Small intestine (tissue), 7 donors: ENCODE results near the gene NCBP3. TPM values are rescaled to one million over a fixed set of nuclear protein-coding genes. Genes with fewer than 3 reads are reported as not detected.

Experiments used
- DNase-seq, 2 donors: peaks; one replicate each; pipeline versions ENCODE4 v3.0.0 to v3.0.0-alpha.2; 2013
- FAIRE-seq: peaks from 2 replicates; lab custom pipeline; 2012; peaks lifted over from hg19 to GRCh38; lab: Jason Lieb, UNC
- H3K27ac ChIP-seq, 3 donors: one replicate each; pipeline ENCODE4 v1.5.1; 2013; ENCODE audit warnings: low read length in 2 of 3, mild to moderate bottlenecking in 2 of 3, control low read depth in 1 of 3, inconsistent platforms in 1 of 3, low read depth in 1 of 3, moderate library complexity in 1 of 3
- H3K27me3 ChIP-seq, 3 donors: one replicate each; pipeline ENCODE4 v1.6.1; 2013; ENCODE audit warnings: low read length in 3 of 3, inconsistent platforms in 1 of 3; ENCODE audit not compliant: control insufficient read depth in 3 of 3, insufficient read depth in 3 of 3
- H3K36me3 ChIP-seq, 3 donors: one replicate each; pipeline ENCODE4 v1.6.1; 2013; ENCODE audit warnings: low read length in 3 of 3, inconsistent platforms in 1 of 3, low read depth in 1 of 3, mild to moderate bottlenecking in 1 of 3, moderate library complexity in 1 of 3; ENCODE audit not compliant: control insufficient read depth in 3 of 3, insufficient read depth in 2 of 3
- H3K4me1 ChIP-seq, 3 donors: one replicate each; pipeline ENCODE4 v1.6.1; 2013; ENCODE audit warnings: low read length in 2 of 3, inconsistent platforms in 1 of 3, low read depth in 1 of 3, mild to moderate bottlenecking in 1 of 3, moderate library complexity in 1 of 3; ENCODE audit not compliant: control insufficient read depth in 3 of 3, insufficient read depth in 2 of 3
- H3K4me3 ChIP-seq, 3 donors: one replicate each; pipeline ENCODE4 v1.5.1; 2013; ENCODE audit warnings: low read length in 3 of 3, control low read depth in 1 of 3, inconsistent platforms in 1 of 3, low read depth in 1 of 3, mild to moderate bottlenecking in 1 of 3, moderate library complexity in 1 of 3
- H3K9me3 ChIP-seq, 2 donors: one replicate each; pipeline ENCODE4 v1.6.1; 2013; ENCODE audit warnings: low read depth in 1 of 2, low read length in 1 of 2; ENCODE audit not compliant: control insufficient read depth in 2 of 2, insufficient read depth in 1 of 2
- WGBS, 3 donors: extraction: QIAGEN DNeasy Blood & Tissue Kit; methylation state at CpG; one replicate each; pipeline ENCODE4 v1.1.7; 2013; 5-methylcytosine and 5-hydroxymethylcytosine counted together
- polyA plus RNA-seq, 4 donors: library from polyadenylated mRNA; stranded (reverse) in 3 of 4; unstranded in 1 of 4; fragments of 200-250 nt in 3 of 4; fragments of 120-200 nt in 1 of 4; gene quantifications; one replicate each; pipeline versions ENCODE4 v1.2.1 to v1.2.3, GENCODE V29; 2013
- donor health status: healthy with polysubstance abuse.
- donor health status: control.
- donor health status: control.
- donor health status: Bipolar disorder and iron deficiency.
- donor health status: healthy.

NCBP3 gene
- polyA plus RNA-seq, 4 donors = 14.9 to 64.3 (median 21.2) TPM

DNA sequence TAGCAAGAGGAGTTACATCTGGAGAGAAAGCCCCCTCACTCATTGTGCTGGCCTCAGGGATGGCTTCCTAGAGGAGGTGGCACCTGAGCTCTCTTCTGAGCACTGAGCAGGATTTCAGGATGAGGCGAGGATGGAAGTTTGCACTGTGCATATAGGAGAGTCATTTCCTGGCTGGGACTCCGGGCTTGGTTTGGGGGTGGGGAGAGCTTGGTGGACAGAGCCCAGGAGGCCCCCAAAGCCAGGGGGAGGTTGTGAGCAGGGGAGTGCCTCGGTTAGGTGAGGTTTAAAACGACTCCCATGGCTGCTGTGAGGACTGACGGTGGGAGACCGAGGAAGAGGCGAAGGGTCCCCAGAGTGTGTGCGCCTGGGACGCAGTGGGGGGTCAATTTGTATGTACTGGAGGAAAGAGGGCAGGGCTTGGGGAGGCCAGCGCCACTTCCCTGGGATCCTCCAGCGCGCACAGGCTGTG is 45.6 kb upstream of the NCBP3 start:
- Histone ChIP-seq H3K4me3 (peak overlapping the region in 2 of 3 donors; percentile 45 to 56), H3K36me3 (peaks cover 0 to 23% (median 2%) of the 10 kb centered on the region in 3 donors), H3K27me3 (no peaks in the 10 kb centered on the region), H3K27ac (peak overlapping the region in 1 of 3 donors; percentile 52), H3K4me1 (peaks cover 6 to 68% (median 10%) of the 10 kb centered on the region in 3 donors), H3K9me3 (no peaks in the 10 kb centered on the region)
- FAIRE-seq (no peak), DNase-seq (no peak)
- 35 to 47% (median 45%) methylated on average over 12 of the region's 12 CpGs for WGBS, 3 donors

DNA sequence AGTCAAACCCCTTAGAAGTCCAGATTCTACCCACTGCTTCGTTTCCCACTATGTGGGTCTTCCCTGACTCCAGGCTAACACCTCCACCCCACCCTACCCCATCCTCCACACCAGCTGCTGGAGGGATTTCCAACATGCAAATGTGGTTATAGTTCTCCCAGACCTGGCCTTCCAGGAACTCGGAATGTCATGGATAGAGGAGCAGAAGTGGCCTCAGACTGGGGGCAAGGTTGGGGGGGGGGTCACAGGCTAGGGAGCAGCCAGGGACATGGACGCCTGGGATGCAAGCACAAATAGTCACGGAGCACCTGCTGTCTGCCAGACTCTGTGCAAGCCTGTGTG is 44.8 kb upstream of the NCBP3 start:
- Histone ChIP-seq H3K27me3 (no peaks in the 10 kb centered on the region), H3K36me3 (peaks cover 0 to 17% (median 2%) of the 10 kb centered on the region in 3 donors), H3K9me3 (no peaks in the 10 kb centered on the region), H3K27ac (peak overlapping the region in 1 of 3 donors; percentile 48), H3K4me3 (no peak overlapping the region), H3K4me1 (peaks cover 6 to 65% (median 7%) of the 10 kb centered on the region in 3 donors)
- DNase-seq (no peak), FAIRE-seq (no peak)
- 63 to 75% (median 73%) methylated on average over 4 of the region's 4 CpGs for WGBS, 3 donors

DNA sequence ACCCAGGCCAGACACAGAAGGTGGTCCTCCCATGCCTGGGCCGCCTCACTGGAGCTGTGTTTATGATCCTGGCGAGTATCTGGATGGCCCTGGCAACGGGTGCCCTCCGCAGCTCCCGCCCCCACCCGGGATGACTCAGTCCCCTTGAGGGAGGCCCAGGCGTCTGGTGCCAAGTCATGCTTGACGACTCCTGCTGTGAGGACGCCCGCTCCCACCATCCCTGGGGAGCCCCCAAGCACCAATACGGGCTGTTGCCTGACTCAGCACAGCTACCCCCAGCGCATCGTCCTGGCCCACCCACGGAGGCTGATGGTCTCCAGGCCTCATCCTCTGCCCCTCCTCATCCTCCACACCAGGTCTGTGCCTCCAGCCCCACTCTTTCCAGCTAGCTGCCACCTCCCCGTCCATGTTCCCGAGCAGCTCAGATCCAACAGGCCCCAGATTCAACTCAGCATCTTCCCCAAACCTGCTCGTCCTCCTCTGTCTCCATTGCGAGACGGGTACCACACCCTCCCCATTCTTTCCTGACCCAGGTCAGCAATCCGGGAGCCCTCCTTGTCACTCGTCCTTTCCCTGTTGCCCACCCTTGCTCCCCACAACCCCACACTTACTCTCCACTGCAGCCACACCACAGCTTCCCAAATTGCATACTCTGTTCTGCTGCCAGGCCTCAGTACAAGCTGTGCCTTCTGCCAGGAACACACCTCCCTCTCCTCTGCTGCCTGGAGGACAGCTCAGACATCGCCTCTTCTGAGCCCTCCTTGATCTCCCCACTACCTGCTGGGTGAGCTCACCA is 44.2 kb upstream of the NCBP3 start:
- 60 to 67% (median 63%) methylated on average over 21 to 22 of the region's 22 CpGs for WGBS, 3 donors

DNA sequence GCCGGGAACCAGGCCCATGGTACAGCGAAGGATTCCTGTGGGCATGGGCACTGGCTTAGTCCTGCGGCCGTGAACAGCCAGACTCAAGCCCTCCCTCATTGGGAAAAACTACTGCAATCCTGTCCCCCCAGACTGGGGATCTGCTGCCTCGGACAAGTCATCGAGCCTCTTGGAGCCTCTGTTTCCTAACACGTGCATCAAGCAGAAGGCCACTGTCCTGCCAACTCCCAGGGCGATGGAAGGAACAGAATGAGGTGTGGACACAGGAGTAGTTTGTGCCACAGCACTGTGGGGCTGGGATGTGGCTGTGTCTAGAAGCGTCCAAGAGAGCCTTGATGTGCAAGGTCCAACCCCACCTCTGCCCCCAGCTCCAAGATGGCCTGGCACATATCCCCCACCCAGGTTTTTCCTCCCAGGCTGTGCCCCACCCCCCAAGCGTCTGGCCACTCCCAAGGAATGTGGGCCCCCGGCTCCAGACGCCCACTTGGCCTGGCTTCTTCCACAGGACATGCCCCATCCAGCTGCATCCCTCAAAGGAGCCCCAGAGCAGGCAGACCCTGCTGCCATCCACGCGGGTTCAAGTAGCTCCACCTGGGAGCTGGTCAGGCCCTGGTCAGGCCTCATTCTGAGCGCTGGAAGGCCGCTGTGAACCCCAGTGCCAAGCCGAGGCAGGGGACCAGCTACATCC is 43.4 kb upstream of the NCBP3 start:
- H3K27me3 ChIP-seq = no peaks in the 10 kb centered on the region
- WGBS, 3 donors = 81 to 89% (median 86%) methylated on average over 17 of the region's 17 CpGs
- FAIRE-seq (no peak), DNase-seq (no peak)
- H3K4me1 ChIP-seq = peaks cover 4 to 55% (median 7%) of the 10 kb centered on the region in 3 donors
- H3K36me3 ChIP-seq = peaks cover 0 to 30% (median 2%) of the 10 kb centered on the region in 3 donors
- H3K9me3 ChIP-seq = no peaks in the 10 kb centered on the region
- peak overlapping the region in 1 of 3 donors; percentile 90 for H3K27ac ChIP-seq
- no peak overlapping the region for H3K4me3 ChIP-seq

More for the DNA sequence above, 44.2 kb upstream of the NCBP3 start:
- Histone ChIP-seq H3K4me3 (no peak overlapping the region), H3K27me3 (no peaks in the 10 kb centered on the region), H3K4me1 (peaks cover 6 to 63% (median 7%) of the 10 kb centered on the region in 3 donors), H3K9me3 (no peaks in the 10 kb centered on the region), H3K27ac (peak overlapping the region in 1 of 3 donors; percentile 48), H3K36me3 (peaks cover 0 to 23% (median 2%) of the 10 kb centered on the region in 3 donors)
- no peak for DNase-seq
- no peak for FAIRE-seq

DNA sequence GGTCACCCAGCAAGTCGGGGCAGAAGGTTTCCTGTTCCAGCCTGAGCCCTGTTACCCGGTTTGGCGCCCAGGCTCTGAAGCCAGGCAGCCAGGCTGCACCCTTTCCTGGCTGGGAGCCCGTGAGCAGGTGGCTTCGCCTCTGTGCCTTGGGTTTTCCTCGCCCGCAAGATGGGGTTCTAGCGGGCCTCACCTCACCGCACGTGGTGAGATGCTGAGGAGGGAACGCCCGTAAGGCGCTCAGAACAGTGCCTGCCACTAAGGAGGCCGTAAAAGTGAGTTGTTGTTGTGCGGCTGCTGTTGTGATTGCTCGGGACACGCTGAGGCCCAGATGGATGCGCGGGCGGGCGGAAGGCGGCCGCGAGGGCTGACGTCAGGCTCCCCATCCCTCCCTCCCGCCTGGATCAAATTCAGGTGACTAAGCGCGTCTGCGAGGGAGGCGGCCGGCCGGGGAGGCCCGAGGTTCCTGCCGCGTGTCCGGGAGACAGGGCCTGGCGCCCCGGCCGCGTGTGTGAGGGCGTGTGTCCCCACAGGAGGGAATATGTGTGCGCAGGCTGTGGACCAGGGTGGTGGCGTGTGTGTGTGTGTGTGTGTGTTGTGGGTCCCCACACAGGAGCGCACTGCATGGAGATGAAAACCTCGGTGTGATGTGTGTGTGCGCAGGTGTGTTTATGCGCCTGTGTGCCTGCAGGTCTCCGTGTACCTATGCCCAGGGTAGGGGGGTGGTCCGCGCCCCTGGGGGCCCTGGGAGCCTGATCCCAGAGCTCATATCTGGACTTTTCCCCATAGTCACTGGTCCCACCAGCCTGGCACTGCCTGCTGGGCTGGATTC is 42.5 kb upstream of the NCBP3 start:
- no peak overlapping the region for H3K4me3 ChIP-seq
- FAIRE-seq (no peak), DNase-seq (peak; percentile 74 to 79)
- peaks cover 0 to 34% (median 2%) of the 10 kb centered on the region in 3 donors for H3K36me3 ChIP-seq
- 31 to 53% (median 38%) methylated on average over 49 to 50 of the region's 50 CpGs for WGBS, 3 donors
- peak overlapping the region; percentile 52 to 90 (median 63) for H3K27ac ChIP-seq
- no peaks in the 10 kb centered on the region for H3K27me3 ChIP-seq
- no peaks in the 10 kb centered on the region for H3K9me3 ChIP-seq
- peaks cover 1 to 46% (median 4%) of the 10 kb centered on the region in 3 donors for H3K4me1 ChIP-seq

DNA sequence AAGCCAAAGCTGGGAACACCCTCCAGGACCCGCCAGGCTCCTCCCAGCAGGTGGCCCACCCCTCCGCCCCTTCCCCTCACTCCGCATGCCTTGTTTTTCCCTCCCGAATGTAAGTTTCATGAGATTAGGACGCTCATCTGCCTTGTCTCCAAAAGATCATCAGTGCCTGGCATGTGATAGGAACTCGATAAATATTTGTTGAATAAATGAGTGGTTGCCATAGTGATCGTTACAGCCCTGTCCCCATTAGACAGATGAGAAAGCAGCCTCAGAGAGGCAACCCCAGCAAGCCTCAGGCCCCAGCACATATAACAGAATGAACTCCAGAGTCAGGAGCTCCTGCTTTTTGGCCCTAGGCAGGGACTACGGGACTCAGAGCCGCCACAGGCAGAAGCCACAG is 41.8 kb upstream of the NCBP3 start:
- H3K4me1 ChIP-seq = peaks cover 0 to 43% (median 2%) of the 10 kb centered on the region in 3 donors
- FAIRE-seq (no peak), DNase-seq (no peak)
- H3K36me3 ChIP-seq = peaks cover 0 to 41% (median 2%) of the 10 kb centered on the region in 3 donors
- no peak overlapping the region for H3K4me3 ChIP-seq
- H3K9me3 ChIP-seq = no peaks in the 10 kb centered on the region
- H3K27me3 ChIP-seq = no peaks in the 10 kb centered on the region
- H3K27ac ChIP-seq = peak overlapping the region; percentile 52 to 90 (median 63)
- whole genome bisulfite sequencing, 3 donors = 37 to 52% (median 46%) methylated on average over 9 of the region's 9 CpGs

DNA sequence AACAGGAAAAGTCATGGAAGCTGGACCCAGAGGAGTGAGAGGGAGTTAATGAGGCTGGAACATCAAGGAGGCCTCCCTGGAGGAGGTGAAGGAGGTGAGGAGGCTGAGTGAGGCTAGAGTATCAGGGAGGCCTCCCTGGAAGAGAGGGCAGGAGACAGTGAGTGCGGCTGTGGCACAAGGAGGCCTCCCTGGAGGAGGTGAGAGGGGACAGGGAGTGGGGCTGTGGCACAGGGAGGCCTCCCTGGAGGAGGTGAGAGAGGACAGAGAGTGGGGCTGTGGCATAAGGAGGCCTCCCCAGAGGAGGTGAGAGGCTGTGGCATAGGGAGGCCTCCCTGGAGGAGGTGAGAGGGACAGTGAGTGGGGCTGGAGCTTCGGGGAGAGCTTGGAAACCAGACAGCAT is 41.3 kb upstream of the NCBP3 start:
- WGBS, 3 donors = 57 to 78% (median 61%) methylated on average over 2 of the region's 2 CpGs
- Histone ChIP-seq H3K4me1 (peaks cover 0 to 43% (median 2%) of the 10 kb centered on the region in 3 donors), H3K27me3 (no peaks in the 10 kb centered on the region), H3K4me3 (no peak overlapping the region), H3K27ac (peak overlapping the region in 1 of 3 donors; percentile 90), H3K36me3 (peaks cover 0 to 45% (median 2%) of the 10 kb centered on the region in 3 donors), H3K9me3 (no peaks in the 10 kb centered on the region)
- FAIRE-seq = no peak
- no peak for DNase-seq
